ENCODE measurements around the gene DOCK2.

DOCK2 gene

GRCh38 chr5:170055606-170056005 lies 418.5 kb downstream of the DOCK2 start:
- DNase-seq (ENCODE audit: low read depth in 2 of 2), result no peak

- no peak for DNase-seq (ENCODE audit: low read depth in 2 of 2)
These were observed 419.6 kb downstream of the DOCK2 start for GRCh38 chr5:170056561-170057267.

- DNase-seq (ENCODE audit: low read depth in 2 of 2), result no peak
These were observed 420.2 kb downstream of the DOCK2 start for GRCh38 chr5:170057311-170057710.

- DNase-seq (ENCODE audit: low read depth in 2 of 2), result no peak
These were observed 422.1 kb downstream of the DOCK2 start for GRCh38 chr5:170059221-170059620.

GRCh38 chr5:170067152-170067551 lies 430.1 kb downstream of the DOCK2 start:
- no peak for DNase-seq (ENCODE audit: low read depth in 2 of 2)

- no peak for DNase-seq (ENCODE audit: low read depth in 2 of 2)
These were observed 430.6 kb downstream of the DOCK2 start for GRCh38 chr5:170067574-170068170.

GRCh38 chr5:170069512-170069911 lies 432.4 kb downstream of the DOCK2 start:
- no peak for DNase-seq (ENCODE audit: low read depth in 2 of 2)

GRCh38 chr5:170070556-170071412 lies 433.7 kb downstream of the DOCK2 start:
- peak in 1 of 2 donors; percentile 1 for DNase-seq (ENCODE audit: low read depth in 2 of 2)

GRCh38 chr5:170071748-170072147 lies 434.7 kb downstream of the DOCK2 start:
- no peak for DNase-seq (ENCODE audit: low read depth in 2 of 2)

- no peak for DNase-seq (ENCODE audit: low read depth in 2 of 2)
These were observed 438.6 kb downstream of the DOCK2 start for GRCh38 chr5:170075696-170076095.

GRCh38 chr5:170076211-170076610 lies 439.1 kb downstream of the DOCK2 start:
- no peak for DNase-seq (ENCODE audit: low read depth in 2 of 2)

GRCh38 chr5:170076739-170077138 lies 439.7 kb downstream of the DOCK2 start:
- DNase-seq (ENCODE audit: low read depth in 2 of 2), result no peak

GRCh38 chr5:170077526-170077925 lies 440.5 kb downstream of the DOCK2 start:
- no peak for DNase-seq (ENCODE audit: low read depth in 2 of 2)

GRCh38 chr5:170078458-170078857 lies 441.4 kb downstream of the DOCK2 start:
- no peak for DNase-seq (ENCODE audit: low read depth in 2 of 2)

GRCh38 chr5:170078931-170079330 lies 441.9 kb downstream of the DOCK2 start:
- no peak for DNase-seq (ENCODE audit: low read depth in 2 of 2)

- DNase-seq (ENCODE audit: low read depth in 2 of 2), result no peak
These were observed 443.1 kb downstream of the DOCK2 start for GRCh38 chr5:170080217-170080616.

- DNase-seq (ENCODE audit: low read depth in 2 of 2), result no peak
These were observed 443.8 kb downstream of the DOCK2 start for GRCh38 chr5:170080786-170081445.

GRCh38 chr5:170081616-170082015 lies 444.5 kb downstream of the DOCK2 start:
- DNase-seq (ENCODE audit: low read depth in 2 of 2), result no peak

- no peak for DNase-seq (ENCODE audit: low read depth in 2 of 2)
These were observed 445.6 kb downstream of the DOCK2 start for GRCh38 chr5:170082701-170083100.

GRCh38 chr5:170087168-170087817 lies 450.2 kb downstream of the DOCK2 start:
- DNase-seq (ENCODE audit: low read depth in 2 of 2), result no peak

- no peak for DNase-seq (ENCODE audit: low read depth in 2 of 2)
These were observed 455.5 kb downstream of the DOCK2 start for GRCh38 chr5:170092455-170093101.
